SK-N-SH treated with all-trans-retinoic acid at 6 μM for 48 hours (cell line): Measurements from ENCODE around the gene SLC16A6.

Experiments used
- ATAC-seq: fragments of 200-7000 bp; cut with Tn5 transposase; 3 replicates; pipeline ENCODE4 v1.9.1; 2020; ENCODE audit warnings: mild to moderate bottlenecking, moderate library complexity
- ARNTL ChIP-seq: fragments of 450-650 bp; formaldehyde crosslinking; IDR thresholded peaks from 2 replicates; pipeline ENCODE4 v1.5.0; 2020; ENCODE audit warnings: low read depth, mild to moderate bottlenecking, moderate library complexity, borderline replicate concordance
- BACH2 ChIP-seq: fragments of 250-450 bp; sonication (Bioruptor Pico); IDR thresholded peaks from 2 replicates; pipeline ENCODE4 v1.9.0; 2021; ENCODE audit warnings: mild to moderate bottlenecking, borderline replicate concordance
- CREB5 ChIP-seq: fragments of 250-450 bp; sonication (Bioruptor Pico); IDR thresholded peaks from 2 replicates; pipeline ENCODE4 v1.5.1; 2020; ENCODE audit warnings: low read depth, mild to moderate bottlenecking, moderate library complexity
- CSDC2 ChIP-seq: fragments of 250-450 bp; sonication (Bioruptor Pico); IDR thresholded peaks from 2 replicates; pipeline ENCODE4 v1.5.0; 2020; ENCODE audit warnings: mild to moderate bottlenecking, moderate library complexity
- CSRNP3 ChIP-seq: fragments of 250-450 bp; sonication (Bioruptor Pico); IDR thresholded peaks from 2 replicates; pipeline ENCODE4 v1.5.1; 2021; ENCODE audit warnings: mild to moderate bottlenecking, moderate library complexity
- ESRRG ChIP-seq: fragments of 250-450 bp; sonication (Bioruptor Pico); IDR thresholded peaks from 2 replicates; pipeline ENCODE4 v1.6.1; 2021; ENCODE audit warnings: mild to moderate bottlenecking
- GLIS3 ChIP-seq: fragments of 250-450 bp; sonication (Bioruptor Pico); IDR thresholded peaks from 2 replicates; pipeline ENCODE4 v1.5.0; 2020; ENCODE audit warnings: mild to moderate bottlenecking, moderate library complexity
- ISL1 ChIP-seq: fragments of 250-450 bp; sonication (Bioruptor Pico); IDR thresholded peaks from 2 replicates; pipeline ENCODE4 v2.1.2; 2022; ENCODE audit warnings: mild to moderate bottlenecking, moderate library complexity
- OSR1 ChIP-seq: fragments of 250-450 bp; sonication (Bioruptor Pico); IDR thresholded peaks from 2 replicates; pipeline ENCODE4 v1.8.0; 2022; ENCODE audit warnings: moderate library complexity, mild to moderate bottlenecking, inconsistent platforms
- PATZ1 ChIP-seq: fragments of 250-450 bp; sonication (Bioruptor Pico); IDR thresholded peaks from 2 replicates; pipeline ENCODE4 v1.8.0; 2020; ENCODE audit warnings: mild to moderate bottlenecking, moderate library complexity, borderline replicate concordance
- POU6F1 ChIP-seq: fragments of 250-450 bp; sonication (Bioruptor Pico); IDR thresholded peaks from 2 replicates; pipeline ENCODE4 v1.8.0; 2021; ENCODE audit warnings: low read depth, mild to moderate bottlenecking, moderate library complexity, borderline replicate concordance
- TCF4 ChIP-seq: fragments of 250-450 bp; sonication (Bioruptor Pico); IDR thresholded peaks from 2 replicates; pipeline ENCODE4 v1.8.0; 2021; ENCODE audit warnings: mild to moderate bottlenecking, moderate library complexity, borderline replicate concordance
- ZC3H10 ChIP-seq: fragments of 250-450 bp; sonication (Bioruptor Pico); IDR thresholded peaks from 2 replicates; pipeline ENCODE4 v1.5.1; 2021; ENCODE audit warnings: mild to moderate bottlenecking, moderate library complexity
- ZFP3 ChIP-seq: fragments of 250-450 bp; sonication (Bioruptor Pico); IDR thresholded peaks from 2 replicates; pipeline ENCODE4 v1.5.0; 2020; ENCODE audit warnings: mild to moderate bottlenecking, moderate library complexity
- ZFP30 ChIP-seq: fragments of 450-650 bp; formaldehyde crosslinking; IDR thresholded peaks from 2 replicates; pipeline ENCODE4 v1.5.0; 2022; ENCODE audit warnings: mild to moderate bottlenecking, moderate library complexity
- ZNF565 ChIP-seq: fragments of 450-650 bp; formaldehyde crosslinking; conservative IDR thresholded peaks from 2 replicates; pipeline ENCODE4 v1.5.0; 2020; ENCODE audit warnings: low read depth, mild to moderate bottlenecking, moderate library complexity
- ZNF70 ChIP-seq: fragments of 450-650 bp; formaldehyde crosslinking; IDR thresholded peaks from 2 replicates; pipeline ENCODE4 v1.5.0; 2020; ENCODE audit warnings: mild to moderate bottlenecking, moderate library complexity
- ZNF8 ChIP-seq: fragments of 450-650 bp; formaldehyde crosslinking; IDR thresholded peaks from 2 replicates; pipeline ENCODE4 v1.5.0; 2020; ENCODE audit warnings: mild to moderate bottlenecking, moderate library complexity

Gene SLC16A6

GRCh38 chr17:68246271-68247028 lies 44.5 kb downstream of the SLC16A6 start:
- TF ChIP-seq ZFP3 (no peak), ZFP30 (CRISPR knock-in tag) (no peak), BACH2 (CRISPR knock-in tag) (no peak), GLIS3 (CRISPR knock-in tag) (no peak), ZNF70 (CRISPR knock-in tag) (no peak), ZNF565 (CRISPR knock-in tag) (no peak), CREB5 (CRISPR knock-in tag) (no peak), POU6F1 (CRISPR knock-in tag) (no peak), CSDC2 (no peak), ZNF8 (CRISPR knock-in tag) (no peak)
- TF ChIP-seq, all 23 proteins: peak for 0
- ATAC-seq: no peak

- ATAC-seq: no peak
- TF ChIP-seq POU6F1 (CRISPR knock-in tag) (no peak), GLIS3 (CRISPR knock-in tag) (no peak), ARNTL (no peak), ZNF70 (CRISPR knock-in tag) (no peak)
These were observed 51.1 kb downstream of the SLC16A6 start for GRCh38 chr17:68239632-68240366.

- TF ChIP-seq POU6F1 (CRISPR knock-in tag): no peak
- TF ChIP-seq ZFP30 (CRISPR knock-in tag): no peak
- TF ChIP-seq ISL1 (CRISPR knock-in tag): no peak
- no peak for TF ChIP-seq BACH2 (CRISPR knock-in tag)
- no peak for TF ChIP-seq PATZ1 (CRISPR knock-in tag)
- TF ChIP-seq CSDC2: no peak
- TF ChIP-seq ESRRG: no peak
- no peak for TF ChIP-seq TCF4
- TF ChIP-seq OSR1 (CRISPR knock-in tag): no peak
- no peak for TF ChIP-seq ZC3H10 (CRISPR knock-in tag)
- TF ChIP-seq ZNF8 (CRISPR knock-in tag): no peak
- no peak for TF ChIP-seq ZNF70 (CRISPR knock-in tag)
- TF ChIP-seq CSRNP3: no peak
- TF ChIP-seq, all 23 proteins: peak for 0
- ATAC-seq: no peak
These were observed 52.1 kb downstream of the SLC16A6 start for GRCh38 chr17:68238871-68239253.
